GM19397 (cell line): Measurements from ENCODE around the gene C2orf42.
"Not testable (repeated sequence)": the region's sequence is repeated elsewhere in the genome, so short reads cannot be mapped to it uniquely, and the experiment has no call there.

ENCODE experiments used
- ATAC-seq: cut with Tn5 transposase; IDR thresholded peaks from one replicate; pipeline ENCODE4 v1.9.1; 2021; ENCODE audit warnings: mild to moderate bottlenecking, moderate library complexity; ENCODE audit not compliant: unreplicated experiment

C2orf42 gene

DNA sequence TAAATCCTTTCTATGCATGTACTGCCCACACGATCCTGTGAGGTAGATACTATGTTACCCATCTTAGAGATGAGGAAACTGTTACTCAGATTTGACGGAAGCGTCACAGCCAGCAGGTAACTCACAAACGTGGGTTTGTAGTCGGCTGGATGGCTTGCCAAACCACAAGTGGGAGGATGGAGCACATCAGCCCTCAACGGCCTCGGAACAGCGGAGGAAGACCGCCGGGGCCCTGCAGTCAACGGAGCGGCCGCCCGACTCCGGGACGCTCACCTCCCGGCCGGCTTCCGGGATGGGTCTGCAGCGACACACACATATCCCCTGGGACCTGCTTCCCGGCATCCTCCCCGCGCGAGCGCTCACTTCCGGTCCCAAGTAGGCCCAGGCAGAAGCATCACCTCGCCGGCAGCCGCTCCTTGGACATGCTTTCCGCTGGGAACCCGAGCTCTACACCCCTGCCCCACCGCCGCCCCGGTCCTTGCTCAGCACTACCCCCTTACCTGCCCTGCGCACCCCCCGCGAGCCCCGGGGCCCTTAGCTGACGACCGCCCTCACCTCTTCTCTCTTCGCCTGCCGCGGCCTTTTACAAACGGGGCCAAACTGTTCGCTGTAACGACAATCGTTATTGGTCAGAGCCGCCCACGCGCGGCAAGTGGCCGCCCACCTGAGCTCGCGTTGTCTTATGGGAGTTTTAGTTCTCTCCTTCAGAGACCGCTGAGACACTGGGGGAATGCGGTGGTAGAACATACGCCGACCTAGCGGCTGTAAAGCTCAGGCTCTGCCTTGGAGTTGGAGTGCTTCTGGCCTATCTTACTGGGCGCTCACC is at the start of gene C2orf42:
Gene C2orf42 (minus strand): TSS at position 602 of the 826 bp plus-strand sequence. CDS start 9,034 bp downstream, outside the sequence.
- peak; percentile 86 for ATAC-seq

DNA sequence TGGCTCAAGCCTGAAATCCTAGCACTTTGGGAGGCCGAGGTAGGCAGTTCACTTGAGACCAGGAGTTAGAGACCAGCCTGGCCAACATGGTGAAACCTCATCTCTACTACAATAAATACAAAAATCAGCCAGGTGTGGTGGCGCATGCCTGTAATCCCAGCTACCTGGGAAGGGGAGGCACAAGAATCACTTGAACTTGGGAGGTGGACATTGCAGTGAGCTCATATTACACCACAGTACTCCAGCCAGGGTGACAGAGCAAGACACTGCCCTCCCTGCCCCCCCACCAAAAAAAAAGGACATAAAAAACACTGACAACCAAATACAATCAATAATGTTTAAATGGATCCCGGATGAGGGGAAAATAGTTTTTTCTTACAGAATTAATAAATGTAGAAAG is 49.8 kb upstream of the C2orf42 start:
- no peak for ATAC-seq

- no peak for ATAC-seq
These were observed 43.1 kb upstream of the C2orf42 start for GRCh38 chr2:70233926-70234325.

DNA sequence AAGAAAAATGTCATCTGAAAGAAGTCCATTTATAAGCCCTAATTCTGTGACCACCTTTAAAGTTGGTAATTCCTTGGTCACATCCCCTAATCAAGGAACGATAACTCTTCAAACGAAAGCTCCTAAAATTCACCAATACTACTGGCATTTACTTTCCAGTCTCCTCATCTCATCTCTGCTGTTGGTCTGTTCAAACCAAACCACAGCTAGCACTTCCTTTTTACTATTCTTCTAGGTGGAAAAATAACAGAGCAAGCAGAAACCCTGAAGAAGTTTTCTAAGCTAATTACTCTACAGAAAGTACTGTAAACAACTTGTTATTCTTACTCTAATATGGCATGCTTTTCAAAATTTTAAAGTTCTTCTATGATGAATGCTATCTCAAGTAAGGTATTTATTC is 36.0 kb upstream of the C2orf42 start:
- ATAC-seq = no peak

GRCh38 chr2:70223305-70223704 is 32.5 kb upstream of the C2orf42 start:
- ATAC-seq = not testable (repeated sequence)

DNA sequence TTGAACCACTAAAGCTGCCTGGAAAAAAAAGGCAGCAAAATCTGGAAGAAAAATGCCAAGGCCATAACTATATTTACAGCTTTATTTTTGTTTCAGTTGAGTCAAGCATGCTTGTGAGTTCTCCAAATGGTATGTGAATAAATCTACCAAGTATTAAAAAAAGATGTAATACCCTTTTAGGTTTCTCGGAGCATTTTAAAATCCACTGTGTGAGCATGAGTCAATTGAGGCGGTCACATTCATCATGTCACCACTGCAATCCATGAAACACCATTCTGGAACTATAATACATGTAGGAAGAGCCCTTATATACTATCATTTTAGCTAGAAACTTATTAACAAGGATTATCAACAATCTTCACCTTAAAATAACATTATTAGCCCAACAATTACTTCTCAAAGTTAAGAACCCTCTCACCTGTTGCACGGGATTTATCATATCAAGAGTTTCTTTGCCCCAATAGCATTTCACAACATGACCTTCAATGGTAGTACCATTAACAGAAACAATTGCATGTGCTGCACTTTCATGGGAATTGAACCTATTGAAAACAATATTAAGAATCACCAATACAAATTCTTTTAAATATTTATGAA is 24.2 kb upstream of the C2orf42 start:
- ATAC-seq = no peak

DNA sequence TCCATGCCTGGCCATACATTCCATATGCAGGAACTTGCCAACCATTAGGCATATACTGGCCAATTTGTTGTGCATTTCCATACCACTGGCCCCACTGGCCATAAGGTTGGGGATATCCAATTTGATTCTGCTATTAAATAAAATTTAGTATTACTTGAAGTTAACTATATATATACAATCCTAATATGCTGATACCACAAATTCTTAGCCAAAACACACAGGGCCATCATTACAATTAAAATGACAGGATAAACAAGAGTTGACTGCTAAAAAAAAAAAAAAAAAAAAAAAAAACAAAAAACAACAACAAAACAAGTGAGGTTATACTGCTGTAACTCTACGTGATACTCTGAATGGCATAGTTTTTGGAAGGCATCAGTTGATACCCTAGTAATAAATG is 23.5 kb upstream of the C2orf42 start:
- ATAC-seq = no peak

DNA sequence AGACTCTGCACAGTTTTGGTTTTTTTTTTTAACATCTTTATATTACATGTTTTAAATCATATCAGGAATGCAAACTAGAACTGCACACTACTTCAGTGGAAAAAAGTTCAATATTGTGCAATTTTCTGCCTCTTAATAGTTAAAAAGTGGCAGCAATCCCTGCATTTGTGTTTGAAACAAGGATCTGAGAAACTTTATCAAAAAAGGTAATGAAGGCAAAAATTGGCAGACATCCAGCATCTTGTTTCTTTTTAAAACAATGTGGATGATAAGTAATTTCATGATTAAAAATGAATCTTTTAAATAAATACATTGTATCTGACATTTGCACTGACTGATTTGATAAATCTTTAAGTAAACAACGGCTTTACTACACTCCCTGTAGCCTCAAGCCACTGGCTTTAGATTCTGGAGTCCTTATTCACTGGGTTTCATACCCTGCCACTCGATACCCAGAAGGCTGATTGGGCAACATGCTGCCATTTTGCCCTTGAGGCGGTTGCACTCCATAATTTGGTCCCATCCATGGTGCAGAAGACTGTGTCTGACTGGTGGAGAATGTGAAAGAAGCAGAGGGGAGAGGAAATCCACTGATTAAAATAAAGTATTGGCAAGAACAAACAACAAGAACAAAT is 21.6 kb upstream of the C2orf42 start:
- no peak for ATAC-seq

DNA sequence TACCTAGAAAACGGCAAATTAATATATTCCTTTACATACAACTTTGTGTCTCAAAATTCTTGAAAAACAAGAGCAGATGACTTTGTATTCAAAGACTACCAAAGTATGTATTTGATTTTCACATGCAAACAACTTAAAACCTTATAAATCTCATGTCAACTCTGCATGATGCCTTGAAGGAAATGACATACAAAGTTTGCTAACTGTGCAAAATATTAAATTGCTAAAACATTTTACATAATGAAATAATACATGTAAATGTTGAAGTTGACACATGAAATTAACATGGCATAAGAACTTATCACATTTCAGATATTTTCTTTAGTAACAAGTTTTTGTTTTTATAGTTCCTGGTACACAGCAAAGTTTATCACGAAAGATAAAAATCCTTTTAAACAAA is 20.8 kb upstream of the C2orf42 start:
- ATAC-seq = no peak

DNA sequence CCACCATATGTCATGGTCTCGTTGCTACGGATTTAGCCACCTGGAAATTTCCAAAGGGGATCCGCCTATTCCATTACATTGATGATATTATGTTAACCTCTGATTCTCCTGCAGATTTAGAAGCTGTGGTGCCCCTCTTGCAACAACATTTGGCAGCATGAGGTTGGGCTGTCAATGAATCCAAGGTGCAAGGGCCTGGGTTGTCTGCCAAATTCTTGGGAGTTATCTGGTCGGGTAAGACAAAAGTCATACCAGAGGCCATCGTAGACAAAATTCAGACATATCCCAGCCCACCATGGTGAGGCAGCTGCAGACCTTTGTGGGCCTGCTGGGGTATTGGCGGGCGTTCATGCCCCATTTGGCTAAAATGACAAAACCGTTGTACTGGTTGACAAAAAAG is 13.6 kb upstream of the C2orf42 start:
- ATAC-seq = no peak

GRCh38 chr2:70203086-70203485 is 12.3 kb upstream of the C2orf42 start:
- ATAC-seq = no peak

GRCh38 chr2:70202236-70202806 is 11.5 kb upstream of the C2orf42 start:
- no peak for ATAC-seq

GRCh38 chr2:70201831-70202230 is 11.0 kb upstream of the C2orf42 start:
- no peak for ATAC-seq

DNA sequence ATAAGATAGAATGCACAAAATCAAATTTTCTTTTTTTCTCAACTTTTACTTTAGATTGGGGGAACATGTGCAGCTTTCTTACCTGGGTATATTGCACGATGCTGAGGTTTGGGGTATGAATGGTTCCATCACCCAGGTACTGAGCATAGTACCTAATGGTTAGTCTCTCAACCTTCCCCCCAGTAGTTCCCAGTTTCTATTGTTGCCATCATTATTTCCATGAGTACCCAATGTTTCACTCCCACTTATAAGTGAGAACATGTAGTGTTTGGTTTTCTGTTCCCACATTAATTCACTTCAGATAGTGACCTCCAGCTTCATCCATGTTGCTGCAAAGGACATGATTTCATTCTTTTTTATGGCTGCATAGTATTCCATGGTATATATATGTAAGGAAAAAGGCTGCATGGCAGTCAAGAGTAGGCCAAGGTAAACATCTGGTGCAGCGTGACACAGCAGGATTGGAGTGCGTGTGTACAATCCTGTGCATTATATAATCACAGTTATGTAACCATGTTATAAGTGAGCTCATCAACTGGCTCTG is 10.5 kb upstream of the C2orf42 start:
- no peak for ATAC-seq

- no peak for ATAC-seq
These were observed 8.6 kb upstream of the C2orf42 start for GRCh38 chr2:70199320-70199864.

DNA sequence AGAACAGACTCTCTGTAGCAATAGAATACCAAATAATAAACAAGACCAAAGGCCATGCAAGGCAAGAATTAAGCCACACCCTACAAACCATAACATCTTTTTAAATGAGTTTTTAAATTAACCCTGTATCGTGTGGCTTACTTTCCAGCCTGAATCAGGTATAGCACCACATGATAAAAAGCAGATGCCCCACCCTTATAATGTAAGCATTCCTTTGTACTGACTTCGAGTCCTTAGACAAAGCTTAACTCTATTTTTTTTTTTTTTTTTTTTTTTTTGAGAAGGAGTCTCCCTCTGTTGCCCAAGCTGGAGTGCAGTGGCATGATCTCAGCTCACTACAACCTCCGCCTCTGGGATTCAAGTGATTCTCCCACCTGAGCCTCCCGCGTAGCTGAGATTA is 1.7 kb upstream of the C2orf42 start:
- no peak for ATAC-seq

GRCh38 chr2:70191244-70191735 is 471 bp upstream of the C2orf42 start:
- no peak for ATAC-seq

DNA sequence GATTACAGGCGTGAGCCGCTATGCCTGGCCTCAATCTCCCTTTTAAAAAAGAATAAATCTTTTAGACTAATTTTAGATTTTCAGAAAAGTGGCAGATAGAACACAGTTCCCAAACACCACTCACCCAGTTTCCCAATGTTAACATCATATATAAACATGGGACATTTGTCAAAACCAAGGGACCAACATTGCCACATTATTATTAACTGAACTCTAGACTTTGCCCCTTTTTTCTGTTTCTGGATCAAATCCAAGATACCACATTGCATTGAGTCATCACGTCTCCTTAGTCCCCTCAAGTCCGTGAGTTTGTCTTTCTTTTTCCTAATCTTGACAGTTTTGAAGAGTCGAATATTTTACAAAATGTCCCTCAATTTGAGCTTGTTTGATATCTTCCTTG is 2.4 kb downstream of the C2orf42 start:
- ATAC-seq = no peak

- ATAC-seq = not testable (repeated sequence)
These were observed 3.6 kb downstream of the C2orf42 start for GRCh38 chr2:70187170-70187569.

GRCh38 chr2:70182689-70183088 is 8.1 kb downstream of the C2orf42 start:
- no peak for ATAC-seq
